ENCODE results near the gene COPG2.

DNA sequence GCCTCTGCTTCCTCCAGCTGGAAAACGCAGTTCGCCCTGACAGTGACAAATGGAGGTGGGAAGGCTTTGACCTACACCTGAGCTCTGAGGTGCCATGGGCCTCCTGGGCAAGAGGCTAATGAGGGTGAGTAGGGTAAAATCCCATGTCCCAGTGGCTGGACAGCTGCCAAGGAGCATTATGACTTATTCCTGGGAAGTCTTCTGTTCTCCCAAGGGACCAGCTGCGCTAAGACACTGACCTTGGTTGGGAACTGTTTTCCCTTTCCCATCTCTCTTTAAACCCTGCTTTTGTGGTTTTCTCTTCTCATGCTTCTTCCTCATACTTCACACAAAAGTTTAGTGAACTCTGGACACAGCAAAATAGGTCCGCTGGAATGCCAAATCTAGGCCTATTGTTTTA, 72.6 kb downstream of the COPG2 start:
- no peak for TF ChIP-seq CTCF (IDR thresholded peaks at IDR 0.05; ENCODE audit: low read depth, low read length, poor library complexity, severe bottlenecking)
- TF ChIP-seq EZH2phosphoT487 (IDR thresholded peaks at IDR 0.05; ENCODE audit: borderline replicate concordance, low read length), result no peak
